OCI-LY1 (cell line): ENCODE results near the gene GRK1.

Source experiments
- H2AFZ ChIP-seq: fragments of 200-600 bp; sonication (generic), shearing (Covaris generic); 2 replicates; pipeline ENCODE4 v1.6.0; 2014; ENCODE audit warnings: antibody characterized with exemption, mild to moderate bottlenecking, low read length
- H3F3A ChIP-seq: fragments of 200-600 bp; sonication (generic), shearing (Covaris generic); 2 replicates; pipeline ENCODE4 v1.6.0; 2014; ENCODE audit warnings: mild to moderate bottlenecking, antibody characterized with exemption, low read length, moderate library complexity; ENCODE audit not compliant: insufficient read depth
- H3K27ac ChIP-seq: fragments of 200-600 bp; sonication (generic); 2 replicates; pipeline ENCODE4 v1.5.1; 2014; ENCODE audit warnings: low read length, mixed run types, mild to moderate bottlenecking, low read depth; ENCODE audit not compliant: poor library complexity, severe bottlenecking
- H3K27me3 ChIP-seq: fragments of 200-600 bp; sonication (generic); 2 replicates; pipeline ENCODE4 v1.6.0; 2014; ENCODE audit warnings: antibody characterized with exemption, mild to moderate bottlenecking, low read length, moderate library complexity; ENCODE audit not compliant: insufficient read depth
- H3K36me3 ChIP-seq: fragments of 200-600 bp; sonication (generic); 2 replicates; pipeline ENCODE4 v1.6.1; 2014; ENCODE audit warnings: mild to moderate bottlenecking, antibody characterized with exemption, low read length, moderate library complexity, mixed read lengths; ENCODE audit not compliant: insufficient read depth
- H3K4me1 ChIP-seq: fragments of 200-600 bp; sonication (generic); 2 replicates; pipeline ENCODE4 v1.5.1; 2014; ENCODE audit warnings: mild to moderate bottlenecking, low read length, moderate library complexity; ENCODE audit not compliant: insufficient read depth, severe bottlenecking
- H3K4me2 ChIP-seq: fragments of 200-600 bp; sonication (generic), shearing (Covaris generic); 2 replicates; pipeline ENCODE4 v1.6.1; 2014; ENCODE audit warnings: low read length
- H3K4me3 ChIP-seq: fragments of 200-600 bp; sonication (generic); 2 replicates; pipeline ENCODE4 v1.5.1; 2014; ENCODE audit warnings: low read length, low read depth, mild to moderate bottlenecking, mixed read lengths; ENCODE audit not compliant: poor library complexity, severe bottlenecking
- H3K79me2 ChIP-seq: fragments of 200-600 bp; shearing (Covaris generic); 2 replicates; pipeline ENCODE4 v1.6.1; 2016; ENCODE audit warnings: mixed run types, low read length, mixed read lengths; ENCODE audit not compliant: insufficient read depth
- H3K9ac ChIP-seq: fragments of 200-600 bp; sonication (generic), shearing (Covaris generic); 2 replicates; pipeline ENCODE4 v1.6.1; 2014; ENCODE audit warnings: mild to moderate bottlenecking, low read length, mixed read lengths
- H3K9me2 ChIP-seq: fragments of 200-600 bp; sonication (generic), shearing (Covaris generic); 2 replicates; pipeline ENCODE4 v1.6.1; 2014; ENCODE audit warnings: low read depth, mild to moderate bottlenecking, low read length, mixed read lengths
- H3K9me3 ChIP-seq: fragments of 200-600 bp; shearing (Covaris generic); 2 replicates; pipeline ENCODE4 v1.6.1; 2014; ENCODE audit warnings: low read length, mixed read lengths
- H4K20me1 ChIP-seq: fragments of 200-600 bp; sonication (generic), shearing (Covaris generic); 2 replicates; pipeline ENCODE4 v1.6.0; 2016; ENCODE audit warnings: mild to moderate bottlenecking, low read length; ENCODE audit not compliant: insufficient read depth
- EZH2 ChIP-seq: fragments of 200-600 bp; sonication (generic), shearing (Covaris generic); IDR thresholded peaks from 2 replicates; pipeline ENCODE4 v1.8.0; 2017; ENCODE audit warnings: borderline replicate concordance, mixed run types, mild to moderate bottlenecking, antibody characterized with exemption, low read length, moderate library complexity, mixed read lengths
- TF ChIP-seq, protein P1 (sequence below): fragments of 200-600 bp; sonication (generic), shearing (Covaris generic); IDR thresholded peaks from 2 replicates; pipeline ENCODE4 v1.5.1; 2017; ENCODE audit warnings: mild to moderate bottlenecking, antibody characterized with exemption, low read length, moderate library complexity, mixed read lengths

Gene GRK1

DNA sequence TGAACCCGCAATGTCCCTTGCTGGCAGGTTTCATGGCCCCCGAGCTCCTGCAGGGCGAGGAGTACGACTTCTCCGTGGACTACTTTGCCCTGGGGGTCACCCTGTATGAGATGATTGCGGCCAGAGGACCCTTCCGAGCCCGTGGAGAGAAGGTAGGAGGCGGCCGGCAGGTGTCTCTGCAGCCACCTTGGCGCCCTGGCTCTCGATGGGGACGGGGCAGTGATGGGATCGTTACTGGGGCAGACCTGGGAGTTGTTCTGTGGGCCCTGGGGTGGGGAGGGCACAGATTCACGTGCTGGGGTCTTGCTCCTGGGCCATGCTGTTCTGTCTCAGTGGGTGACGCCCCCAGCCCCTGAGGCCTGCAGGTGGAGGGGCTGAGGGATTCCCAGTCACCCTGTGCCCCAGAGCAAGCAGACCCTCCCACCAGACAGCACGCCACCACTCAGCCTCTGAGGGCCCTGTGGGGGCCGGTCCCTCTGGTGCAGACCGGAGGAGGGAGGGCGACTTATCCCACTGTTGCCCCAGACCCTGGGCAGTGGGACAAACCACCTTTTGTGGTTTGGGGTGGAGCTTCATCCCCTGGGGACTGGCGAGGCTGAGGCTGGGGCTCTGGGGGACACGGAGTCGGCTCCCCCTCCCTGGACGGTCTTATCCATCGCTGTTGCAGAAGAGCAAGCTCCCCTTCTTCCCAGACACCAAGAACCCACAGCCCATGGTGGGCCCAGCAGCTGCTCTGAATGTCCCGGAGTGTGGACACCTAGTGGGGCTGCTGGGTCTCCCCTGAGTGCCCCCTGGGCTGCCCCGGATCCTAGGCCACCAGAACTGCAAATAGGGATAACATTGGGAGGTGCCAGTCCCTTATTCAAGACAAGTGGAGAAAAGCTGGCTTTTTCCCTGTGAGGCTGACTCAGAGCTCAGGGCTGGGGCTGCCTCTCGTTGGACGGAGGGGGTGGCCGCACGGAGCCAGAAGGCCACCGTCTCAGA, 64.5 kb downstream of the GRK1 start:
- Histone ChIP-seq H3K27ac (no peak overlapping the region), H3K9me2 (no peaks in the 10 kb centered on the region), H3K4me3 (no peak overlapping the region), H3K4me1 (no peaks in the 10 kb centered on the region), H3K27me3 (peaks cover 6% of the 10 kb centered on the region; the same call in 1 of the 2 replicates), H2AFZ (no peak overlapping the region), H4K20me1 (no peaks in the 10 kb centered on the region), H3K36me3 (no peaks in the 10 kb centered on the region), H3K9me3 (no peaks in the 10 kb centered on the region), H3K79me2 (no peaks in the 10 kb centered on the region), H3K4me2 (no peak overlapping the region), H3F3A (peaks cover 9% of the 10 kb centered on the region; the same call in 1 of the 2 replicates), H3K9ac (no peak overlapping the region)
- no peak for TF ChIP-seq EZH2

DNA sequence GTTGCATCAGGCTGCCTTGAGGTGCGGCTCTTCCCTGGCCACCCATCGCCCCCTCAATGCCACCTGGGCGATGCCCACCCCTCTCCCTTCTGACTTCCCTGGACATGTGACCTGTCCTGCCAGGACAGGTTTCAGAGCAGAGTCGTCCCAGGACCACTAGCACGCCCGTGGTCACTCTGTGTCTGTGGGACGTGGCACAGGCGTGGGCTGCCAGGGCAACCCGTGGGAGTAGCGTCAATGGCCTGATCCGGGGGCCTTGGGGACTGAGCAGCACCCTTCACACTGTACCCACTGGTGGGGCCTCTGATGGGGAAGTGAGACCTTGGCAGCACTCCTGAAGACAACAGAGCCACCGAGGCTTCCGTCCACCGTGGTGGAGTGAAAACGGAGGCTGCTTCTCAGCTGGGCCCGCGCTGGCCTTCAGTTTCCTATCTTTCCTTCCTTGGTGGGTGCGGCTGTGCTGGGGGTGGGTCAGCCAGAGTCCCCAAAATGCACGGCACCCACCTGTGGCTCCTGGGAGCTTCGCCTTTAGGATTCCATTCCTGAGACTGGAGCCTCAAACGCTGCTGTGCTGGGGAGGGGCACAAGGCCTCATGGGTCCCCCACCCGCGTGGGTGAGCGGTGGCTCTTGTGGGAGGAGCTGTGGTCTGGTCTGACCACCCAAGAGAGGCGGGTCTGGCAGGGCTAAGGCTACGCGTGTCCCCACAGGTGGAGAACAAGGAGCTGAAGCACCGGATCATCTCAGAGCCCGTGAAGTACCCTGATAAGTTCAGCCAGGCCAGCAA, 65.3 kb downstream of the GRK1 start:
- Histone ChIP-seq H3K36me3 (no peaks in the 10 kb centered on the region), H3K27ac (no peak overlapping the region), H3K4me2 (no peak overlapping the region), H3K4me1 (no peaks in the 10 kb centered on the region), H3K9me3 (no peaks in the 10 kb centered on the region), H3K9ac (no peak overlapping the region), H3F3A (peaks cover 9% of the 10 kb centered on the region; the same call in 1 of the 2 replicates), H3K27me3 (peaks cover 6% of the 10 kb centered on the region; the same call in 1 of the 2 replicates), H3K4me3 (no peak overlapping the region), H3K9me2 (no peaks in the 10 kb centered on the region), H3K79me2 (no peaks in the 10 kb centered on the region), H2AFZ (no peak overlapping the region), H4K20me1 (no peaks in the 10 kb centered on the region)
- no peak for TF ChIP-seq EZH2
- TF ChIP-seq, protein P1, sequence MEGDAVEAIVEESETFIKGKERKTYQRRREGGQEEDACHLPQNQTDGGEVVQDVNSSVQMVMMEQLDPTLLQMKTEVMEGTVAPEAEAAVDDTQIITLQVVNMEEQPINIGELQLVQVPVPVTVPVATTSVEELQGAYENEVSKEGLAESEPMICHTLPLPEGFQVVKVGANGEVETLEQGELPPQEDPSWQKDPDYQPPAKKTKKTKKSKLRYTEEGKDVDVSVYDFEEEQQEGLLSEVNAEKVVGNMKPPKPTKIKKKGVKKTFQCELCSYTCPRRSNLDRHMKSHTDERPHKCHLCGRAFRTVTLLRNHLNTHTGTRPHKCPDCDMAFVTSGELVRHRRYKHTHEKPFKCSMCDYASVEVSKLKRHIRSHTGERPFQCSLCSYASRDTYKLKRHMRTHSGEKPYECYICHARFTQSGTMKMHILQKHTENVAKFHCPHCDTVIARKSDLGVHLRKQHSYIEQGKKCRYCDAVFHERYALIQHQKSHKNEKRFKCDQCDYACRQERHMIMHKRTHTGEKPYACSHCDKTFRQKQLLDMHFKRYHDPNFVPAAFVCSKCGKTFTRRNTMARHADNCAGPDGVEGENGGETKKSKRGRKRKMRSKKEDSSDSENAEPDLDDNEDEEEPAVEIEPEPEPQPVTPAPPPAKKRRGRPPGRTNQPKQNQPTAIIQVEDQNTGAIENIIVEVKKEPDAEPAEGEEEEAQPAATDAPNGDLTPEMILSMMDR, result no peak

- Histone ChIP-seq H3K4me2 (no peak overlapping the region), H3K9me2 (no peaks in the 10 kb centered on the region), H3K9ac (no peak overlapping the region), H3K36me3 (no peaks in the 10 kb centered on the region), H3K4me3 (no peak overlapping the region), H3F3A (peaks cover 9% of the 10 kb centered on the region; the same call in 1 of the 2 replicates), H4K20me1 (no peaks in the 10 kb centered on the region), H3K27me3 (peaks cover 6% of the 10 kb centered on the region; the same call in 1 of the 2 replicates), H3K9me3 (no peaks in the 10 kb centered on the region), H2AFZ (no peak overlapping the region), H3K4me1 (no peaks in the 10 kb centered on the region), H3K27ac (no peak overlapping the region), H3K79me2 (no peaks in the 10 kb centered on the region)
- TF ChIP-seq, protein P1, result no peak
Observed at GRCh38 chr13:113732961-113733950, 66.2 kb downstream of the GRK1 start.
